ENCODE results near the gene KBTBD8.

DNA sequence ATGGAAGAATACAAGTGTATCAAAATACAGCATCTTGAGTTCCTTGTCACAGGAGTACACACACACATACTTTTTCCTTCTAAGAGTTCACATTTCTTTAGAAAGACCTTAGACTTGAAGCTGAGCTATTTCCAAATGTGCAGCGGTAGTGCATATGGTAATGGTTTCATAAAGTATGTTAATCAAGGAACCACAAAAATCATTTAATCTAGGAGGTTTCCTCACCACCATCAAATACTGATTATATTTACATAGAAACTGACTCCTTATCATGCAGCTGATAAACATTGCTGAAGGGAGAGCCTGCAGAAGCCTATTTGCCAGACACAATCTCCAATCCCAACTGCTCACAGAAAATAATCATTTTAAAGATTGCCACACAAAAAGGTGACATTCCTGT is 40.0 kb upstream of the KBTBD8 start:
- TF ChIP-seq, protein P1, sequence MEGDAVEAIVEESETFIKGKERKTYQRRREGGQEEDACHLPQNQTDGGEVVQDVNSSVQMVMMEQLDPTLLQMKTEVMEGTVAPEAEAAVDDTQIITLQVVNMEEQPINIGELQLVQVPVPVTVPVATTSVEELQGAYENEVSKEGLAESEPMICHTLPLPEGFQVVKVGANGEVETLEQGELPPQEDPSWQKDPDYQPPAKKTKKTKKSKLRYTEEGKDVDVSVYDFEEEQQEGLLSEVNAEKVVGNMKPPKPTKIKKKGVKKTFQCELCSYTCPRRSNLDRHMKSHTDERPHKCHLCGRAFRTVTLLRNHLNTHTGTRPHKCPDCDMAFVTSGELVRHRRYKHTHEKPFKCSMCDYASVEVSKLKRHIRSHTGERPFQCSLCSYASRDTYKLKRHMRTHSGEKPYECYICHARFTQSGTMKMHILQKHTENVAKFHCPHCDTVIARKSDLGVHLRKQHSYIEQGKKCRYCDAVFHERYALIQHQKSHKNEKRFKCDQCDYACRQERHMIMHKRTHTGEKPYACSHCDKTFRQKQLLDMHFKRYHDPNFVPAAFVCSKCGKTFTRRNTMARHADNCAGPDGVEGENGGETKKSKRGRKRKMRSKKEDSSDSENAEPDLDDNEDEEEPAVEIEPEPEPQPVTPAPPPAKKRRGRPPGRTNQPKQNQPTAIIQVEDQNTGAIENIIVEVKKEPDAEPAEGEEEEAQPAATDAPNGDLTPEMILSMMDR (IDR thresholded peaks at IDR 0.05), result no peak
- no peak for TF ChIP-seq POLR2A (IDR thresholded peaks at IDR 0.05)

All from testis (tissue), 2 donors.